PC-3 (cell line): Measurements from ENCODE around the gene C1orf115. TPM values are rescaled to one million over a fixed set of nuclear protein-coding genes. Genes with fewer than 3 reads are reported as not detected.

Experiments
- ATAC-seq: fragments of 200-7000 bp; cut with Tn5 transposase; 2 replicates; pipeline ENCODE4 v1.9.1; 2020; ENCODE audit warnings: mild to moderate bottlenecking, moderate library complexity
- BruUV-seq: library from RNA; stranded (reverse); fragments of 400-500 nt; replicated peaks from 2 replicates; lab custom pipeline; 2021; lab: Mats Ljungman, UMichigan
- CTCF ChIA-PET: fragments of 300-600 bp; sonication (Branson Sonifier 250); formaldehyde crosslinking; loops from one replicate; lab custom pipeline; 2022; ENCODE audit warnings: antibody characterized with exemption; lab: Charles Lee
- POLR2A ChIA-PET: fragments of 300-600 bp; sonication (Branson Sonifier 250); formaldehyde crosslinking; loops from one replicate; lab custom pipeline; 2022; ENCODE audit warnings: antibody characterized with exemption; ENCODE audit not compliant: unreplicated experiment; lab: Charles Lee
- DNase-seq: peaks from one replicate; pipeline ENCODE4 v3.0.0-alpha.2; 2015
- H2AFZ ChIP-seq: fragments of 300-600 bp; sonication (generic); 2 replicates; pipeline ENCODE4 v1.6.0; 2016; ENCODE audit warnings: antibody characterized with exemption, low read length
- H3F3A ChIP-seq: fragments of 300-600 bp; sonication (generic); one replicate; pipeline ENCODE4 v1.6.0; 2017; ENCODE audit warnings: antibody characterized with exemption, low read length, control low read depth, mild to moderate bottlenecking; ENCODE audit not compliant: unreplicated experiment
- H3K27ac ChIP-seq: fragments of 300-600 bp; sonication (generic); 2 replicates; pipeline ENCODE4 v1.5.1; 2016; ENCODE audit warnings: mild to moderate bottlenecking, low read length
- H3K27me3 ChIP-seq: fragments of 300-600 bp; sonication (generic); 2 replicates; pipeline ENCODE4 v1.6.1; 2016; ENCODE audit warnings: low read length, mixed read lengths
- H3K36me3 ChIP-seq: fragments of 300-600 bp; sonication (generic); 2 replicates; pipeline ENCODE4 v1.6.1; 2016; ENCODE audit warnings: low read depth, mixed run types, low read length, mixed read lengths
- H3K4me1 ChIP-seq: fragments of 300-600 bp; sonication (generic); 2 replicates; pipeline ENCODE4 v1.5.1; 2016; ENCODE audit warnings: low read length; ENCODE audit not compliant: insufficient read depth
- H3K4me2 ChIP-seq: fragments of 300-600 bp; sonication (generic); 2 replicates; pipeline ENCODE4 v1.6.0; 2016; ENCODE audit warnings: low read length
- H3K4me3 ChIP-seq: fragments of 300-600 bp; sonication (generic); 2 replicates; pipeline ENCODE4 v1.5.1; 2016; ENCODE audit warnings: mild to moderate bottlenecking, low read length, mixed read lengths
- H3K79me2 ChIP-seq: fragments of 300-600 bp; sonication (generic); 2 replicates; pipeline ENCODE4 v1.6.1; 2017; ENCODE audit warnings: low read length, mixed read lengths
- H3K9ac ChIP-seq: fragments of 300-600 bp; sonication (generic); 2 replicates; pipeline ENCODE4 v1.6.0; 2016; ENCODE audit warnings: mild to moderate bottlenecking, low read length
- H3K9me2 ChIP-seq: fragments of 300-600 bp; sonication (generic); replicated peaks from 2 replicates; pipeline ENCODE4 v1.6.1; 2016; ENCODE audit warnings: mixed run types, low read length, mixed read lengths
- H3K9me3 ChIP-seq: fragments of 300-600 bp; sonication (generic); 2 replicates; pipeline ENCODE4 v1.6.1; 2016; ENCODE audit warnings: low read length, mixed read lengths
- H4K20me1 ChIP-seq: fragments of 300-600 bp; sonication (generic); 2 replicates; pipeline ENCODE4 v1.6.1; 2016; ENCODE audit warnings: low read length, mixed read lengths
- CTCF ChIP-seq: fragments of 300-600 bp; sonication (generic); conservative IDR thresholded peaks from 2 replicates; pipeline ENCODE4 v1.5.1; 2017; ENCODE audit warnings: antibody characterized with exemption, low read depth, mild to moderate bottlenecking, low read length
- EZH2 ChIP-seq: fragments of 300-600 bp; sonication (generic); IDR thresholded peaks from one replicate; pipeline ENCODE4 v1.6.1; 2017; ENCODE audit warnings: antibody characterized with exemption, mild to moderate bottlenecking, low read length; ENCODE audit not compliant: unreplicated experiment
- EZH2phosphoT487 ChIP-seq: fragments of 300-600 bp; sonication (generic); IDR thresholded peaks from 2 replicates; pipeline ENCODE4 v1.6.1; 2018; ENCODE audit warnings: mild to moderate bottlenecking, antibody characterized with exemption, low read length, borderline replicate concordance
- intact Hi-C: fragments of 100-400 bp; cut with micrococcal nuclease; formaldehyde crosslinking; loops from 2 replicates; pipeline ENCODE4 v1.9.0; 2023
- total RNA-seq: library from RNA; depleted of rRNA; stranded (reverse); fragments of >200 nt; gene quantifications from 2 replicates; pipeline ENCODE4 v1.2.3, GENCODE V29; 2014

C1orf115 gene
- total RNA-seq, 1 experiment from 2014 or later, result 5.9 TPM

GRCh38 chr1:220698607-220699016 lies 8.4 kb downstream of the C1orf115 start:
- no peaks in the 10 kb centered on the region for H3K9me2 ChIP-seq
- BruUV-seq, result no TSS peak
- ATAC-seq, result no peak
- POLR2A ChIA-PET, result no interaction called here
- intact Hi-C loops, result no loop called here
- H3K27me3 ChIP-seq, result no peaks in the 10 kb centered on the region
- CTCF ChIA-PET, result interaction anchor here (0.8 kb wide), 1 partner anchor 35 kb away, joined by 7 read pairs; no protein-coding TSS in a partner anchor
- no peak overlapping the region for H3K4me2 ChIP-seq
- TF ChIP-seq EZH2, result no peak
- TF ChIP-seq CTCF, result no peak
- TF ChIP-seq EZH2phosphoT487, result no peak
- H3K27ac ChIP-seq, result no peak overlapping the region
- H3K9me3 ChIP-seq, result no peaks in the 10 kb centered on the region
- H3K9ac ChIP-seq, result no peak overlapping the region
- no peak for DNase-seq
- no peak overlapping the region for H2AFZ ChIP-seq
- no peak overlapping the region for H3K4me3 ChIP-seq
- no peaks in the 10 kb centered on the region for H4K20me1 ChIP-seq
- no peaks in the 10 kb centered on the region for H3F3A ChIP-seq
- no peaks in the 10 kb centered on the region for H3K36me3 ChIP-seq
- no peaks in the 10 kb centered on the region for H3K79me2 ChIP-seq
- H3K4me1 ChIP-seq, result no peaks in the 10 kb centered on the region

- Histone ChIP-seq H3K9me2 (no peaks in the 10 kb centered on the region), H3K4me3 (no peak overlapping the region), H3K27me3 (no peaks in the 10 kb centered on the region), H3K27ac (no peak overlapping the region), H3K9ac (no peak overlapping the region), H3F3A (no peaks in the 10 kb centered on the region), H3K79me2 (no peaks in the 10 kb centered on the region), H3K9me3 (no peaks in the 10 kb centered on the region), H2AFZ (no peak overlapping the region), H3K36me3 (no peaks in the 10 kb centered on the region), H3K4me2 (no peak overlapping the region), H3K4me1 (no peaks in the 10 kb centered on the region), H4K20me1 (no peaks in the 10 kb centered on the region)
- no TSS peak for BruUV-seq
- ChIA-PET CTCF (interaction anchor here (0.8 kb wide), 1 partner anchor 34 kb away, joined by 7 read pairs; no protein-coding TSS in a partner anchor), POLR2A (no interaction called here)
- ATAC-seq, result no peak
- intact Hi-C loops, result no loop called here
- DNase-seq, result no peak
- TF ChIP-seq CTCF (no peak), EZH2phosphoT487 (no peak), EZH2 (no peak)
Measured at GRCh38 chr1:220699044-220699443, 8.9 kb downstream of the C1orf115 start.

GRCh38 chr1:220700556-220701179 lies 10.5 kb downstream of the C1orf115 start:
- ATAC-seq (peak; percentile 89), DNase-seq (peak; percentile 51)
- TF ChIP-seq EZH2 (no peak), EZH2phosphoT487 (no peak), CTCF (no peak)
- no peaks in the 10 kb centered on the region for H3K9me2 ChIP-seq
- CTCF ChIA-PET, result no interaction called here
- H4K20me1 ChIP-seq, result no peaks in the 10 kb centered on the region
- H3K4me1 ChIP-seq, result no peaks in the 10 kb centered on the region
- no peaks in the 10 kb centered on the region for H3K9me3 ChIP-seq
- POLR2A ChIA-PET, result interaction anchor here (0.6 kb wide), 1 partner anchor 47 kb away, joined by 3 read pairs; no protein-coding TSS in a partner anchor
- no peaks in the 10 kb centered on the region for H3K27me3 ChIP-seq
- intact Hi-C loops, result no loop called here
- H3K9ac ChIP-seq, result no peak overlapping the region
- no peak overlapping the region for H3K4me2 ChIP-seq
- H3K79me2 ChIP-seq, result no peaks in the 10 kb centered on the region
- H3K36me3 ChIP-seq, result no peaks in the 10 kb centered on the region
- H2AFZ ChIP-seq, result no peak overlapping the region
- no peak overlapping the region for H3K27ac ChIP-seq
- H3F3A ChIP-seq, result no peaks in the 10 kb centered on the region
- BruUV-seq, result no TSS peak
- H3K4me3 ChIP-seq, result no peak overlapping the region
